BLaER1 (cell line): Measurements from ENCODE around the gene TMEM140.

Experiments
- H3K27ac ChIP-seq: shearing (Covaris generic); formaldehyde crosslinking; 2 replicates; pipeline ENCODE4 v1.8.1; 2022
- H3K27me3 ChIP-seq: shearing (Covaris generic); formaldehyde crosslinking; 2 replicates; pipeline ENCODE4 v1.8.1; 2022
- H3K36me3 ChIP-seq: shearing (Covaris generic); formaldehyde crosslinking; 2 replicates; pipeline ENCODE4 v1.8.1; 2022
- H3K4me1 ChIP-seq: shearing (Covaris generic); formaldehyde crosslinking; 2 replicates; pipeline ENCODE4 v1.8.1; 2022
- H3K4me2 ChIP-seq: shearing (Covaris generic); formaldehyde crosslinking; 2 replicates; pipeline ENCODE4 v1.8.1; 2022
- H3K4me3 ChIP-seq: shearing (Covaris generic); formaldehyde crosslinking; 2 replicates; pipeline ENCODE4 v1.8.1; 2022
- H3K9ac ChIP-seq: shearing (Covaris generic); formaldehyde crosslinking; 2 replicates; pipeline ENCODE4 v1.8.1; 2022
- H3K9me3 ChIP-seq: shearing (Covaris generic); formaldehyde crosslinking; 2 replicates; pipeline ENCODE4 v1.8.1; 2022
- H4K20me1 ChIP-seq: shearing (Covaris generic); formaldehyde crosslinking; 2 replicates; pipeline ENCODE4 v1.8.1; 2022
- Cebpa-rat ChIP-seq: shearing (Covaris generic); IDR thresholded peaks from 2 replicates; pipeline ENCODE4 v1.8.1; 2022

Gene TMEM140

DNA sequence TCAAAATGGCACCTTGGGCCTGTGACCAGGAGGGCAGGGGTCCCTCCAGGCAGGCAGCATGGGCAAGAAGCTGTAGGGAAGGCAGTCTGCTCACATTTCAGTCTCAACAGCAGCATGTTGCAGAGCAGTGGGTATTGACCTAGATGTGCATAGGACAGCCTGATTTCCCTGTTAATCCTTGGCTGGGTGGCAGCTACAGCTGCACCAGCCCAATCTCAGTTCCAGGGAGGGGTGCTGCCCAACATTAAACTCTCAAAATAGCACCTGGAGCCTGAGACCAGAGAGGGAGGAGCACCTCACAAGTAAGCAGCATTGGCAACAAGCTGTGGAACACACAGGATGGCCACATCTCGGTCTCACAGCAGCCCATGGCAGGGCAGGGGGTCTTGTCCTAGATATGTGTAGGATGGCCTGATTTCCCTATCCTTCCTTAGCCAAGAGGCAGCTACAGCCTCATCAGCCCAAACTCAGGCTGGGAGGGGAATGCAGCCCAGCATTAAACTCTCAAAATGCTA lies 10.3 kb downstream of the TMEM140 start:
- no peak for TF ChIP-seq Cebpa-rat
- peaks cover 54% of the 10 kb centered on the region for H3K36me3 ChIP-seq
- H3K9me3 ChIP-seq, result peaks cover 66% of the 10 kb centered on the region
- no peak overlapping the region for H3K9ac ChIP-seq
- no peaks in the 10 kb centered on the region for H4K20me1 ChIP-seq
- H3K4me2 ChIP-seq, result no peak overlapping the region
- H3K27me3 ChIP-seq, result no peaks in the 10 kb centered on the region
- H3K4me3 ChIP-seq, result no peak overlapping the region
- no peak overlapping the region for H3K27ac ChIP-seq
- peaks cover 29% of the 10 kb centered on the region for H3K4me1 ChIP-seq

DNA sequence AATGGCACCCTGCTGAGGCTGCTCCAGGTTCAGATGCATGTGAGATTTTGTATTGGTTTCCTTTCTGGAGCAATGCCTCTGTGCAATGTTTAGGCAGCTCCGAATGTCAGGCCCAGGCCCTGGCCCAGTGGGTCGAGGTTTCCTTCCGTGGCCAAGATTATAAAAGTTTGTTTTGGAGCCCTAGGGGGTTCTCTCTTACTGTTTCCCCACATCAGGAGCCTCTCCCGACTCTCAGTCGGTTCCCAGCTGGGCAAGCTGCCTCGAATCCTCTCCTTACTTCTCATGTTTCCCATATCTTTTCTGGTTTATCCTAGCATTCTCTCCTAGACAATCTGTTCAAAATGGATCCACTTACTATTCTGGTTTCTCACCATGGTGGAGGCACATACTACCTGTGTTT lies 11.0 kb downstream of the TMEM140 start:
- Histone ChIP-seq H3K4me2 (no peak overlapping the region), H3K4me1 (peaks cover 29% of the 10 kb centered on the region), H4K20me1 (no peaks in the 10 kb centered on the region), H3K36me3 (peaks cover 61% of the 10 kb centered on the region), H3K27ac (no peak overlapping the region), H3K4me3 (no peak overlapping the region), H3K27me3 (no peaks in the 10 kb centered on the region), H3K9ac (no peak overlapping the region), H3K9me3 (peaks cover 65% of the 10 kb centered on the region)
- TF ChIP-seq Cebpa-rat, result no peak

DNA sequence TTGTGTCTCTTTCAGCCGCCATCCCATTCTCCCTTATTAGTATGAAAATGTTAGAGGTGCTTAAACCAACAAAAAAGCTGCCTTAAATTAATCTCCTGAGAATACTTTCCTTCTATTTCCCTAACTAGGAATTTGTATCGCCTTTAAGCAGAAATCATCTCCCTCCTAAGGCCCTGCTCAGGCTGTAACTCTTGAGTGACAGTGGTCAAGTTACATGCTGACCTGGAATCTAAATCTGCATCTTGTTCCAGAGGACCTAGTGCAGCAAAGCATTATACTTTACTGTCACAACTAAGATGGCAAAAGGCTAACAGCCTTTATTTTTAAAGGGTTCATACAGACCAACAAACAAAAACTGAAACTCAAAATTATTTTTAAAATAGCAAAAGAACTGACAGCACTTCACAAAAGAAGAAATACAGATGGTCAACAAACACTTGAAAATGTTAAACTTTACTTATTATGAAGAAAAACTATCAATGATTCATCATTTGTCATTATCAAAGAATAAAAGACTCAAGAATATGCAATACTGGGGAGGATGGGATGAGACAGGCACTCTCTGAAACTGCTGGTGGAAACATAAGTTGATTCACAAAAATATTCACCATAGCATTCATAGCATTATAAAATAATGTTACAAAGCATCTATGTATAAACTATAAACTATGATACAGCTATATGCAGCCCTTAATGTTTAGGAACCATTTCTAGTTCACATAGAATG lies 11.7 kb downstream of the TMEM140 start:
- no peak for TF ChIP-seq Cebpa-rat
- Histone ChIP-seq H3K4me1 (peaks cover 29% of the 10 kb centered on the region), H4K20me1 (no peaks in the 10 kb centered on the region), H3K36me3 (peaks cover 68% of the 10 kb centered on the region), H3K4me3 (no peak overlapping the region), H3K27ac (peak overlapping the region; percentile 95), H3K4me2 (peak overlapping the region; percentile 80), H3K9me3 (peaks cover 63% of the 10 kb centered on the region), H3K27me3 (no peaks in the 10 kb centered on the region), H3K9ac (no peak overlapping the region; the same call in 1 of the 2 replicates)

DNA sequence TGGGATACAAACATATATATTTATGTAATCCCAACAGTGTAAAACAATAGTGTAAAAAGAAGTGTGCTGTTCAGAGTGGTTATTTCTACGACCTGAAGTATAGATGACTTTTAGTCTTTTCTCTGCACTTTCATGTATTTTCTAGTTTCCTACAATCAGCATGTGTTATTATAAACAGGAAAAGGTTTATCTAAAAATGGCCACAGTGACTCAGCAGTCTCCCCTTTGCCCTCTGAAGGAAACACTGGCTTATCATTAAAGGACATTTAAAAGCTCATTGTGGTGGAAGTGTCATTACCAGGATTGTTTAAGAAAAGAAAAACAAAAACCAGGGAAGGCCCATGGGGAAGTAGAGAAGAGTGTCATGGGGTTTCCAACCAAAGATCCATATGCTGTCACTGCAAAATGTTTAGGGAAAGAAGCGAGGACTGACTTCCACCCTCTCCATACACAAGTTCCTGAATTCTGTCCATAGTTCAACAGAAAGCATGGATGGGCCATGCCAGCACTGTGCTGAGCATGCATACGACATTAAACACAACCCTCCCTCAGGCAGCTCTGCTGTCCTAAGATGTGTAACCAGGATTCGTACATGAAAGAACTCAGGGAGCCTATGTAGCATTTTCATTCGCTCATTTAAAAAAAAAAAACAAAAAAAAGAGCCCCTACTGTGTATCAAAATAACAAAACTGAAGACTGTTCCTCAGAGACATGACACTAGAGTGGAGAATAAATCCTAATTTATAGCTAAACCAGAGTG lies 12.4 kb downstream of the TMEM140 start:
- no peaks in the 10 kb centered on the region for H3K27me3 ChIP-seq
- H3K4me2 ChIP-seq, result peak overlapping the region; percentile 80
- H3K27ac ChIP-seq, result peak overlapping the region; percentile 95
- no peaks in the 10 kb centered on the region for H4K20me1 ChIP-seq
- H3K9me3 ChIP-seq, result peaks cover 61% of the 10 kb centered on the region
- H3K4me3 ChIP-seq, result 0 out of 2 replicates have a peak overlapping the region, but pooled peaks have one; percentile 6
- H3K9ac ChIP-seq, result peak overlapping the region; percentile 74
- H3K36me3 ChIP-seq, result peaks cover 75% of the 10 kb centered on the region
- no peak for TF ChIP-seq Cebpa-rat
- peaks cover 29% of the 10 kb centered on the region for H3K4me1 ChIP-seq

DNA sequence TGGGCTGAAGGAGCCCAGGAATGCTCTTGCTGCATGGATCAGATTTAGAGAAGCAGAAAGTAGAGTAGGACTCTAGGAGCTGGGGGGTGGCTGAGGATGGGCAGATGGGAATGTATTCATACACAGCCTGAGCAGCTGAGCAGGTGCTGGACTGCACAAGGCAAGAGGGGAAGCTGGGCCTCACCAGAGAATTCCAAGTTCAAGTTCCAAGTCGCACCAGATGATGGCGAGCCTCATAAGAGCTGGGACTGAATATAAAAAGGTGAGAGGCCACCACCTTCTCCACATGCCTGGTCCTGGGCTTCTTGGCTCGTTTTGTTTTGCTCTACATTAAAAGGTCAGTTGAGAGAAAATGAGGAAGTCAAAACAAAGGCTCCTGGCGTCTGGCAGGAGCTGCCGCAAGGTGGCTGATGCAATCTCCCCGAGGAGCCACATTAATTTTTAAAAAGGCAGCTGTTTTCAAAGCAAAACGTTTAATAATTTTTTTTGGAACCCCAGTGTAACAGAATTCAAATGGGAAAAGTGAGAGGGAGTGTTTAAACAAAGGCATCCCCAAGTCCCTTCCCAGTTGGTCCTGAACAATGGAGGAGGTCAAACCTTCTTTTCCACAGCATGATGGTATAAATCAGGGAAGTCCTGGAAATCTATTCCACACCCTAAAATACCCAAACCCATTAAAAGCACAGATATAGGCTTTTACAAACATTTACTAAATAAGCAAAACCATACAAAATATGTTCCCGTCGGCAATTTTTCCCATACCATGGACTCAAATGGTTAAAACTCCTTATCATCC lies 13.2 kb downstream of the TMEM140 start:
- Histone ChIP-seq H3K9ac (peak overlapping the region; percentile 74), H3K27ac (peak overlapping the region; percentile 95)

DNA sequence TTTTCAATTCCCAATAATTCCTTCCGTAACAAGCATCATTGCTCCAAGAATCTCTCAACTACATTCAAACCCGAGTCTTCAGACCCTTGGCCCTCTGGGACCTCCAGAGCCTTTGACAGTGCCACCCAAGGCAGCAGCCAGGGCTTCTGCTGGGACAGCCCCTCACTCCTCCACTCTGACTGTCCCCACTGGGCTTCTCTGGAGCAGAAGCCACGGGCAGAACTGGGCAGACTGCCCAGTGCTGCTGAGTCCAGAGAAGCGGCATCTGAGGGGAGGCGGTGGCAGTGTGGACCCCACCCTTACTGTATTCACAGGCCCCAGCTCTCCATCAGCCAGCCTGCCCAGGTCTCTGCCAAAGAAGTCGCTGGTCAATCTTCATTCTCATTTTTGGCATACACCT lies 13.8 kb downstream of the TMEM140 start:
- Histone ChIP-seq H3K4me2 (peak overlapping the region; percentile 80; the same call in 1 of the 2 replicates), H4K20me1 (no peaks in the 10 kb centered on the region), H3K9ac (peak overlapping the region; percentile 74; the same call in 1 of the 2 replicates), H3K9me3 (peaks cover 47% of the 10 kb centered on the region), H3K27me3 (no peaks in the 10 kb centered on the region), H3K4me3 (no peak overlapping the region), H3K27ac (peak overlapping the region; percentile 95), H3K36me3 (peaks cover 80% of the 10 kb centered on the region), H3K4me1 (peaks cover 29% of the 10 kb centered on the region)
- no peak for TF ChIP-seq Cebpa-rat

More for the DNA sequence above, 13.2 kb downstream of the TMEM140 start:
- Histone ChIP-seq H3K36me3 (peaks cover 75% of the 10 kb centered on the region), H3K27me3 (no peaks in the 10 kb centered on the region), H3K4me3 (0 out of 2 replicates have a peak overlapping the region, but pooled peaks have one; percentile 6), H3K9me3 (peaks cover 53% of the 10 kb centered on the region), H3K4me2 (peak overlapping the region; percentile 80), H4K20me1 (no peaks in the 10 kb centered on the region), H3K4me1 (peaks cover 29% of the 10 kb centered on the region)
- TF ChIP-seq Cebpa-rat, result peak; percentile 72; the same call in 1 of the 2 replicates

DNA sequence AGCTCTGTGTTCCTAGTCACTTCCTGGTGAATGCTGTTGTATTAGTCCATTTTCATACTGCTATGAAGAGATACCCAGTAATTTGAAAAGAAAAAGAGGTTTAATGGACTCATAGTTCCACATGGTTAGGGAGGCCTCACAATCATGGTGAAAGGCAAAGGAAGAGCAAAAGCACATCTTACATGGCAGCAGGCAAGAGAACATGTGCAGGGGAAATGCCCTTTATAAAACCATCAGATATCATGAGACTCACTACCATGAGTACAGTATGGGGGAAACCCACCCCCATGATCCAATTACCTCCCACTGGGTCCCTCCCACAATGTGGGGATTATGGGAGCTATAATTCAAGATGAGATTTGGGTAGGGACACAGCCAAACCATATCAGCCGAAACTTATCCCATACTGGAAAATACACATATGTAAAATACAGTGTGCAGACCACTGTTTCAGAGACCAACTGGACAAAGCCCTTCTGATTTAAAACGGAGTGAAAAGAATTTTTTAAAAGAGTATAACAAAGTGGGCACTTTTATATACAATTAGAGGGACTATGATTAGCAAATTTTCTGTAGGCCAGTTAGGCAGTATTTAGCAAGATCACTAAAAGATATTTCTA lies 14.6 kb downstream of the TMEM140 start:
- Histone ChIP-seq H4K20me1 (no peaks in the 10 kb centered on the region), H3K4me3 (no peak overlapping the region), H3K4me1 (peaks cover 32% of the 10 kb centered on the region), H3K9me3 (peaks cover 39% of the 10 kb centered on the region), H3K27ac (peak overlapping the region; percentile 95; the same call in 1 of the 2 replicates), H3K4me2 (no peak overlapping the region), H3K36me3 (peaks cover 80% of the 10 kb centered on the region), H3K27me3 (no peaks in the 10 kb centered on the region), H3K9ac (no peak overlapping the region)
- TF ChIP-seq Cebpa-rat, result no peak

DNA sequence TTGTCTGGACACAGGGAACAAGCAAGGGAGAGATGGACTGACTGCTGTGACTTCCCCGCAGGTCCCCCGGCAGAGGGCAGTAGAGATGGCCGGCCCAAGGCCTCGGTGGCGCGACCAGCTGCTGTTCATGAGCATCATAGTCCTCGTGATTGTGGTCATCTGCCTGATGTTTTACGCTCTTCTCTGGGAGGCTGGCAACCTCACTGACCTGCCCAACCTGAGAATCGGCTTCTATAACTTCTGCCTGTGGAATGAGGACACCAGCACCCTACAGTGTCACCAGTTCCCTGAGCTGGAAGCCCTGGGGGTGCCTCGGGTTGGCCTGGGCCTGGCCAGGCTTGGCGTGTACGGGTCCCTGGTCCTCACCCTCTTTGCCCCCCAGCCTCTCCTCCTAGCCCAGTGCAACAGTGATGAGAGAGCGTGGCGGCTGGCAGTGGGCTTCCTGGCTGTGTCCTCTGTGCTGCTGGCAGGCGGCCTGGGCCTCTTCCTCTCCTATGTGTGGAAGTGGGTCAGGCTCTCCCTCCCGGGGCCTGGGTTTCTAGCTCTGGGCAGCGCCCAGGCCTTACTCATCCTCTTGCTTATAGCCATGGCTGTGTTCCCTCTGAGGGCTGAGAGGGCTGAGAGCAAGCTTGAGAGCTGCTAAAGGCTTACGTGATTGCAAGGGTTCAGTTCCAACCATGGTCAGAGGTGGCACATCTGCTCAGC lies 16.6 kb downstream of the TMEM140 start:
- H4K20me1 ChIP-seq, result no peaks in the 10 kb centered on the region
- peaks cover 47% of the 10 kb centered on the region for H3K4me1 ChIP-seq
- H3K9me3 ChIP-seq, result peaks cover 23% of the 10 kb centered on the region
- no peak overlapping the region for H3K4me3 ChIP-seq
- TF ChIP-seq Cebpa-rat, result no peak
- peaks cover 76% of the 10 kb centered on the region for H3K36me3 ChIP-seq
- H3K4me2 ChIP-seq, result no peak overlapping the region
- H3K9ac ChIP-seq, result no peak overlapping the region
- H3K27ac ChIP-seq, result no peak overlapping the region
- no peaks in the 10 kb centered on the region for H3K27me3 ChIP-seq
